HepG2 (cell line): Measurements from ENCODE around the gene MARCHF2. TPM values are rescaled to one million over a fixed set of nuclear protein-coding genes. Genes with fewer than 3 reads are reported as not detected.

Experiments
- HDAC2 ChIP-seq: sonication (generic); formaldehyde crosslinking; IDR thresholded peaks from 2 replicates; pipeline ENCODE4 v1.4.0; 2020; ENCODE audit warnings: missing genetic modification reagents
- HNRNPK ChIP-seq: fragments of 200-400 bp; formaldehyde crosslinking; IDR thresholded peaks from 2 replicates; pipeline ENCODE4 v1.6.1; 2018; ENCODE audit warnings: low read length, low read depth, moderate library complexity, mild to moderate bottlenecking; ENCODE audit not compliant: poor library complexity, severe bottlenecking
- HNRNPL ChIP-seq: fragments of 200-400 bp; formaldehyde crosslinking; IDR thresholded peaks from 2 replicates; pipeline ENCODE4 v1.6.1; 2017; ENCODE audit warnings: mild to moderate bottlenecking, low read depth, low read length
- JUN ChIP-seq: sonication (generic); formaldehyde crosslinking; IDR thresholded peaks from 2 replicates; pipeline ENCODE4 v1.4.0; 2020; ENCODE audit warnings: mild to moderate bottlenecking, missing genetic modification reagents
- KLF15 ChIP-seq: sonication (generic); formaldehyde crosslinking; IDR thresholded peaks from 2 replicates; pipeline ENCODE4 v1.8.1; 2023; ENCODE audit warnings: borderline replicate concordance, mild to moderate bottlenecking, inconsistent platforms, missing genetic modification reagents, mixed read lengths
- NFIB ChIP-seq: sonication (generic); formaldehyde crosslinking; IDR thresholded peaks from 2 replicates; pipeline ENCODE4 v1.9.0; 2021; ENCODE audit warnings: missing genetic modification reagents, mild to moderate bottlenecking, borderline replicate concordance
- PRDM15 ChIP-seq: sonication (generic); formaldehyde crosslinking; IDR thresholded peaks from 2 replicates; pipeline ENCODE4 v1.4.0; 2020; ENCODE audit warnings: missing genetic modification reagents
- REPIN1 ChIP-seq: sonication (generic); formaldehyde crosslinking; IDR thresholded peaks from 2 replicates; pipeline ENCODE4 v1.8.0; 2022; ENCODE audit warnings: missing genetic modification reagents, low read depth, mild to moderate bottlenecking, borderline replicate concordance
- SAP130 ChIP-seq: IDR thresholded peaks from 2 replicates; pipeline ENCODE4 v1.6.1; 2016; ENCODE audit warnings: low read depth
- ZFY ChIP-seq: sonication (generic); formaldehyde crosslinking; IDR thresholded peaks from 2 replicates; pipeline ENCODE4 v1.4.0; 2020; ENCODE audit warnings: missing genetic modification reagents
- ZNF280B ChIP-seq: sonication (generic); formaldehyde crosslinking; IDR thresholded peaks from 2 replicates; pipeline ENCODE4 v1.5.0; 2020; ENCODE audit warnings: missing genetic modification reagents, mild to moderate bottlenecking, borderline replicate concordance
- ZNF350 ChIP-seq: sonication (generic); formaldehyde crosslinking; IDR thresholded peaks from 2 replicates; pipeline ENCODE4 v1.4.0; 2020; ENCODE audit warnings: mild to moderate bottlenecking, low read depth, missing genetic modification reagents, borderline replicate concordance
- ZNF383 ChIP-seq: sonication (generic); formaldehyde crosslinking; IDR thresholded peaks from 2 replicates; pipeline ENCODE4 v1.4.0; 2020; ENCODE audit warnings: missing genetic modification reagents, mild to moderate bottlenecking, borderline replicate concordance
- ZNF451 ChIP-seq: sonication (generic); formaldehyde crosslinking; IDR thresholded peaks from 2 replicates; pipeline ENCODE4 v1.5.0; 2020; ENCODE audit warnings: mild to moderate bottlenecking, missing genetic modification reagents
- ZNF501 ChIP-seq: sonication (generic); formaldehyde crosslinking; IDR thresholded peaks from 2 replicates; pipeline ENCODE4 v1.5.1; 2020; ENCODE audit warnings: mild to moderate bottlenecking, moderate library complexity, missing genetic modification reagents
- ZNF556 ChIP-seq: sonication (generic); formaldehyde crosslinking; IDR thresholded peaks from 2 replicates; pipeline ENCODE4 v1.4.0; 2020; ENCODE audit warnings: mild to moderate bottlenecking, missing genetic modification reagents, borderline replicate concordance
- ZNF615 ChIP-seq: sonication (generic); formaldehyde crosslinking; IDR thresholded peaks from 2 replicates; pipeline ENCODE4 v1.5.0; 2020; ENCODE audit warnings: mild to moderate bottlenecking, missing genetic modification reagents, borderline replicate concordance
- ZNF644 ChIP-seq: IDR thresholded peaks from 2 replicates; pipeline ENCODE4 v1.6.1; 2016; ENCODE audit warnings: low read depth
- ZNF709 ChIP-seq: sonication (generic); formaldehyde crosslinking; IDR thresholded peaks from 2 replicates; pipeline ENCODE4 v1.5.0; 2020; ENCODE audit warnings: mild to moderate bottlenecking, missing genetic modification reagents
- ZNF761 ChIP-seq: sonication (generic); formaldehyde crosslinking; conservative IDR thresholded peaks from 2 replicates; pipeline ENCODE4 v1.4.0; 2020; ENCODE audit warnings: mild to moderate bottlenecking, missing genetic modification reagents
- polyA plus RNA-seq, 8 experiments: library from polyadenylated mRNA; depleted of rRNA in 3 of 8; stranded (reverse) in 7 of 8; unstranded in 1 of 8; fragments of >200 nt; fragmentation: Illumina TruSeq in 4 of 8; extraction: Trizol in 4 of 8; gene quantifications; 2 replicates each; pipeline versions ENCODE4 v1.2.1 to v1.2.3, GENCODE V29; 2011 to 2016; ENCODE audit warnings: low read depth in 4 of 8, missing spikeins in 1 of 8, mixed read lengths in 1 of 8; ENCODE audit not compliant: insufficient read depth in 1 of 8
- total RNA-seq, 5 experiments: library from RNA; depleted of rRNA; stranded (reverse); fragments of >200 nt; fragmentation: Illumina TruSeq; extraction: Trizol; gene quantifications; 2 replicates each; pipeline ENCODE4 v1.2.3, GENCODE V29; 2016; ENCODE audit warnings: low read depth in 1 of 5
- TF ChIP-seq, protein P1 (sequence below): sonication (generic); formaldehyde crosslinking; IDR thresholded peaks from 2 replicates; pipeline ENCODE4 v1.4.0; 2020; ENCODE audit warnings: missing genetic modification reagents, borderline replicate concordance

Gene MARCHF2
- total and polyA plus RNA-seq, 2 of the 13 experiments (the other 11 are each of a cell fraction or from before 2014, with no cell fraction given), result 12.7 to 13.0 TPM

DNA sequence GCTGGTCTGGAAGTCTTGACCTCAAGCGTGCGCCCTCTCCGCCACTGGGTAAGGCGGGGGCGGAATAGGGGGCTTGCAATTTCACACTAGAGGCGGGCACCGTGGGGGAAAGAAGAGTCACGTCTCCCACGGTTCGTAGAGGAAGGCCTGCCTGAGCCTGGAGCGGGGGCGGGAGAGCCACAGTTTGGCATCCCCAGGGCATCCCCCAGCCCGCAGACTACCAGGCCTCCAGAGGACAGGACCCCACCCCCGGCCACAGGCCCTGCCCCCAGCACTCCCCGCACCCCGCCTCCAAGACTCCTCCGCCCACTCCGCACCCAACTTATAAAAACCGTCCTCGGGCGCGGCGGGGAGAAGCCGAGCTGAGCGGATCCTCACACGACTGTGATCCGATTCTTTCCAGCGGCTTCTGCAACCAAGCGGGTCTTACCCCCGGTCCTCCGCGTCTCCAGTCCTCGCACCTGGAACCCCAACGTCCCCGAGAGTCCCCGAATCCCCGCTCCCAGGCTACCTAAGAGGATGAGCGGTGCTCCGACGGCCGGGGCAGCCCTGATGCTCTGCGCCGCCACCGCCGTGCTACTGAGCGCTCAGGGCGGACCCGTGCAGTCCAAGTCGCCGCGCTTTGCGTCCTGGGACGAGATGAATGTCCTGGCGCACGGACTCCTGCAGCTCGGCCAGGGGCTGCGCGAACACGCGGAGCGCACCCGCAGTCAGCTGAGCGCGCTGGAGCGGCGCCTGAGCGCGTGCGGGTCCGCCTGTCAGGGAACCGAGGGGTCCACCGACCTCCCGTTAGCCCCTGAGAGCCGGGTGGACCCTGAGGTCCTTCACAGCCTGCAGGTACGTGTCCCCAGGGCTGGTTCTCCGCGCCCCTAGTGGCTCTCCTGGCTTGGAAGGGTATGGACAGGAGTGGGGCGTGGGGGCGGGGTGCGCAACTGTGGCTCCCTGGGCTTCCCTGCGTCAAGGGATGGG is 49.0 kb upstream of the MARCHF2 start, which contains the start of gene ANGPTL4 (continued):
- TF ChIP-seq PRDM15 (CRISPR knock-in tag) (peak; percentile 46; the same call in 1 of the 2 replicates), ZNF709 (0 out of 2 replicates have a peak, but pooled peaks have one; percentile 33), ZNF350 (CRISPR knock-in tag) (no peak), KLF15 (CRISPR knock-in tag) (no peak), ZNF501 (CRISPR knock-in tag) (peak; percentile 64), JUN (CRISPR knock-in tag) (no peak), ZNF761 (no peak; the same call in 1 of the 2 replicates), REPIN1 (CRISPR knock-in tag) (0 out of 2 replicates have a peak, but pooled peaks have one; percentile 42), ZNF383 (CRISPR knock-in tag) (no peak), HDAC2 (CRISPR knock-in tag) (no peak), NFIB (no peak), ZFY (CRISPR knock-in tag) (0 out of 2 replicates have a peak, but pooled peaks have one; percentile 3), ZNF644 (no peak), ZNF615 (no peak), ZNF451 (CRISPR knock-in tag) (no peak), ZNF280B (CRISPR knock-in tag) (peak; percentile 66; the same call in 1 of the 2 replicates), SAP130 (CRISPR knock-in tag) (0 out of 2 replicates have a peak, but pooled peaks have one; percentile 10), HNRNPK (peak; percentile 27), HNRNPL (0 out of 2 replicates have a peak, but pooled peaks have one; percentile 34), ZNF556 (CRISPR knock-in tag) (peak; percentile 73; the same call in 1 of the 2 replicates)
- TF ChIP-seq, protein P1, sequence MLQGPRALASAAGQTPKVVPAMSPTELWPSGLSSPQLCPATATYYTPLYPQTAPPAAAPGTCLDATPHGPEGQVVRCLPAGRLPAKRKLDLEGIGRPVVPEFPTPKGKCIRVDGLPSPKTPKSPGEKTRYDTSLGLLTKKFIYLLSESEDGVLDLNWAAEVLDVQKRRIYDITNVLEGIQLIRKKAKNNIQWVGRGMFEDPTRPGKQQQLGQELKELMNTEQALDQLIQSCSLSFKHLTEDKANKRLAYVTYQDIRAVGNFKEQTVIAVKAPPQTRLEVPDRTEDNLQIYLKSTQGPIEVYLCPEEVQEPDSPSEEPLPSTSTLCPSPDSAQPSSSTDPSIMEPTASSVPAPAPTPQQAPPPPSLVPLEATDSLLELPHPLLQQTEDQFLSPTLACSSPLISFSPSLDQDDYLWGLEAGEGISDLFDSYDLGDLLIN, result no peak
